HG03039 (cell line): ENCODE results near the gene CFAP52.
"Not testable (repeated sequence)": the region's sequence is repeated elsewhere in the genome, so short reads cannot be mapped to it uniquely, and the experiment has no call there.

Experiments used
- ATAC-seq: cut with Tn5 transposase; IDR thresholded peaks from one replicate; pipeline ENCODE4 v1.9.1; 2021; ENCODE audit warnings: mild to moderate bottlenecking, moderate library complexity; ENCODE audit not compliant: unreplicated experiment

CFAP52 gene, protein sequence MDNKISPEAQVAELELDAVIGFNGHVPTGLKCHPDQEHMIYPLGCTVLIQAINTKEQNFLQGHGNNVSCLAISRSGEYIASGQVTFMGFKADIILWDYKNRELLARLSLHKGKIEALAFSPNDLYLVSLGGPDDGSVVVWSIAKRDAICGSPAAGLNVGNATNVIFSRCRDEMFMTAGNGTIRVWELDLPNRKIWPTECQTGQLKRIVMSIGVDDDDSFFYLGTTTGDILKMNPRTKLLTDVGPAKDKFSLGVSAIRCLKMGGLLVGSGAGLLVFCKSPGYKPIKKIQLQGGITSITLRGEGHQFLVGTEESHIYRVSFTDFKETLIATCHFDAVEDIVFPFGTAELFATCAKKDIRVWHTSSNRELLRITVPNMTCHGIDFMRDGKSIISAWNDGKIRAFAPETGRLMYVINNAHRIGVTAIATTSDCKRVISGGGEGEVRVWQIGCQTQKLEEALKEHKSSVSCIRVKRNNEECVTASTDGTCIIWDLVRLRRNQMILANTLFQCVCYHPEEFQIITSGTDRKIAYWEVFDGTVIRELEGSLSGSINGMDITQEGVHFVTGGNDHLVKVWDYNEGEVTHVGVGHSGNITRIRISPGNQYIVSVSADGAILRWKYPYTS

DNA sequence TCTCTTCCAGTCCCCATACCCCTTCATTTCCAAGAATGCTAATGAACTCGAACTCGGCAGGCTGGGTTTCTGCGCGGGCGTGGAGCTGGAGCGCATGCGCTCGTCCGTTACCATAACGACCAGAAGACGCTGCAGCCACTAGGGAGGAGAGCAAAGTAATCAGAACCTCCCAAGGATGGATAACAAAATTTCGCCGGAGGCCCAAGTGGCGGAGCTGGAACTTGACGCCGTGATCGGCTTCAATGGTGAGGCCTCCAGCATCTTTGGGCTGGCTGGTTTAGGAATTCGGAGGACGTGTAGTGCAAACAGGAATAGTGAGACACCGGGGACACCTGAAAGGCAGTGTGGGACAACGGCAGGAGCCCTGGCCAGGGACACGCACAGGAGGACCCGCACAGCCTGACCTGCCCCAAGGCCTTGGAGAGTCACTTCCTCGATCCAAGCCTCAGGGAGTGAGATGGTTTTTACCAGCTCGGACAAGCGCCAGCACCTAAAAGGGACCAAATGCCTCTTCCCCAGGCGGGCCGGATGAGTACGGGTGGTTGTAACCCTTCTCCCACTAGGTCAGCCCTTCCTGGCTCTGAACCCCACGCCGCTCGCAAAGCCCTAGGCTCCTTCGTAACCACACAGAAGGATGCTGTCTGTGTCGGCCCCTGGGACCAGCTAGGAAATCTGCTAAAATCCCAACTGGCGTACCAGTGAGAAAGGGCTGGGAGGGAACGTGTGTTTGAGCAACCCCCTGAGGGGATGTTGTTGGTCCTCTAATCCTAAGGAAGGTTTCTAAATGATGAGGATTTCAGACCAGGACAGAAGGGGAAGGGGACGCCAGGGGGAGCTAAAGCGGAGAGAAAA is at the start of gene CFAP52:
Gene CFAP52 (plus strand): TSS at position 122 of the 852 bp plus-strand sequence. CDS start 54 bp downstream, at position 176.
- ATAC-seq = peak; percentile 48

DNA sequence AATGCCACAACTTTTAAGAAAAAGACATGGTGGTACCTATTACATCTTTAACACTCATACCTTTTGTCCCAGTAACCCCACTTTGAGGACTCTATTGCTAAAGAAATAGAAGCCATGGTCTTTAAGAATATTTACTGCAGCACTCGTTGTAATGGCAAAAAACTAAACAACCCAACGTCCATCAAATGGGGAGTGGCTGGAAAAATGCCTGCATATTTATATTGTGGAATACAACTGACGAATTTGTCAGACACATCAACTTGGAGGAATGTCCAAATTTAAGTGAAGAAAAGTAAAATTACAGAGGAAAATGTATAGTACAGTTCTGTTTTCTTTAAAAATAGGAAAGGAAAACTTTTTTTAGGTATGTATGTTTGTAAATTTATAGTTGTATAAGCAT is 48.7 kb upstream of the CFAP52 start:
- ATAC-seq = no peak

DNA sequence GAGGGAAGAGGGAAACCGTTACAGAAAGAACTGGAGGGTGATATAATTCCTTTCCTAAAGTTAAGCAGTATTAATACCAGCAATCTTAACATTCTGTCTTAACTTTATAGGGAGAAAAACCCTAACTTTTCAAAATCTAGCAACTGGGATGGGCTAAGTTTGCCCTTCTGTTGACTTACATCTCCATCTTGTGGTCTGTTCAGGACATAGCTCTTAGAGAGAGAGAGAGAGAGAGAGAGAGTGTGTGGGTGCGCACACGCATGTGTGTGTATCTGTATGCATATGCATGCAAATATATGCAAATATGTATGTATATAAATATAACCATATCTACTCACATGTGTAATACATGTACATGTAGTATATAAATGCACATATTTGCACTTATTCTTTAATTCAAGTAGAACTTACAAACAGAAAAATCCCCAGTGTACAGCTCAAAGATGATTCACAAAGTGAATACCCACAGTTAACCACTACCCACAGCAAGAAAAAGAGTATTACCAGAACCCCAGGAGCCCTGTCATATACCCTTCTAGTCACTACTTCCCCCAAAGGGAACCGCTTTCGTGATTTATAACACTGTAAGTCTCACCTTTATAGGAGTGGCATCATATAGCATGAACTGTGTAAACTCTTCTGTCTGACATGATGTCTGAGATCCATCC is 47.3 kb upstream of the CFAP52 start:
- ATAC-seq = no peak

DNA sequence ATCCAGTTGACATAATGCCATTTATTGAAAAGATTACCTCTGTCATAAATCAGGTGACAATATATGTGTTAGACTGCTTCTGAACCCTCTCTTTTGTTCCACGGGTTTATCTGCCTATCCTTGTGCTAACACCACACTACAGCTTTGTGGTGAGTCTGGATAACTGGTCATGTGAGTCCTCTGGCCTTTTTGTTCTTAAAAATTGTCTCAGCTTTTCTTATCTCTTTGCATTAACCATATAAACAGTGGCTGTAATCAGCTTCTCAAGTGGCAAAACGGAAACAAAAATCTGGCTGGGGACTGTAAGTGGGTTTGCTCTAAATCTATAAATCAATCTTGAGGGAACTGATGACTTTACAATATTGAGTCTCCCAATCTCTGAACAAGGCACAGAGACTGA is 45.4 kb upstream of the CFAP52 start:
- no peak for ATAC-seq

DNA sequence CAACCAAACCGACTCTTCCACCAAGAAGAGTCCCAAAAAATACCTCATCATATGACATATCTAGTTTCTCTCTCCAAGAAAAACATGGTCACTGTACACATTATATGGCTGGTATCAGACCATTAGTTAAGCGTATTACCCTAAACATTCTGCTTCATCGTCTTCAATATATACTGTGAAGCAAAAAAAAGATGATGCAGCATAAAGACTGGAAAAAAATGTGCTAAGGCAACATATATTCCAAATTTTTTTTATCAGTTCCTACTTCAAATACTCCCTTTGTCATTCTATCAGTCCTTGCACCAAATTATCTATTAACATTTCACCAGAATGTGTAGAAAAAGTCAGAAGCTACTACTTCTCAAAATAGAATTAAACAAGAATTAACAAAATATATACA is 43.7 kb upstream of the CFAP52 start:
- ATAC-seq = no peak

DNA sequence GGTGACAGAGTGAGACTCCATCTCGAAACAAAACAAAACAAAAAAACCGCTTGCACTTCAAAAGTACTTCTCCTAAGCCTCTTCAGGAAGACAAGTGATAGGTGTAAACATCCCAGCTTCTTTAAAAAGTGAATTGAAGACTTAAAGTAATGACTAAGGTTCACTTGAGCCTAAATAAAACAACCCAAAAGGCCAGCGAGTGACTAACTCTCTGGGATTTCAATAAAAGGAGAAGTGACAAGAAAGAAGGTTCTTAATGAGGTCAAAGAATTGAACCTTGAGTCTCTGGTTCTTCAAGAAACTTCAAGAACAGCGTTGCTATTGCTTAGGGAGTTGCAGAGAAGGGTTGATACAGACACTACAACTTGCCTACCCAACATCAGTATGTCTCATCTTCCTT is 43.0 kb upstream of the CFAP52 start:
- ATAC-seq = no peak

DNA sequence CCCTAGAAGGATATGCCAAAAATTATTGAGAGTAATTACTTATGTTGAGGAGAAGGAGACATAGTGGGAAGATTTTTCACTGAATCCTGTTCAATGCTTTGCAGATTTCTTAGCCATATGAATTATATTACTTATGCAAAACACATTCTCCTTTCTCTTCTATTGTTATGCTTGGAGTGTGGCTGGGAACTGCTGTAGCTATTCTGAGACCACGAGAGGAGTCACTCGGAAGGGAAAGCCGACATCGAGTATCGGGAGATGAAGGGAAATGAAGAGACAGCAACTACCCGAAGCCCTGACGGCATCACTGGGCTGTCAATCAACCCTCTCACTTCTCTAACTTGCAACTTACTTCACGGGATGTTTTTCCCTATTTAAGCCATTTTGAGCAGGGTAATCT is 40.4 kb upstream of the CFAP52 start:
- ATAC-seq = no peak

DNA sequence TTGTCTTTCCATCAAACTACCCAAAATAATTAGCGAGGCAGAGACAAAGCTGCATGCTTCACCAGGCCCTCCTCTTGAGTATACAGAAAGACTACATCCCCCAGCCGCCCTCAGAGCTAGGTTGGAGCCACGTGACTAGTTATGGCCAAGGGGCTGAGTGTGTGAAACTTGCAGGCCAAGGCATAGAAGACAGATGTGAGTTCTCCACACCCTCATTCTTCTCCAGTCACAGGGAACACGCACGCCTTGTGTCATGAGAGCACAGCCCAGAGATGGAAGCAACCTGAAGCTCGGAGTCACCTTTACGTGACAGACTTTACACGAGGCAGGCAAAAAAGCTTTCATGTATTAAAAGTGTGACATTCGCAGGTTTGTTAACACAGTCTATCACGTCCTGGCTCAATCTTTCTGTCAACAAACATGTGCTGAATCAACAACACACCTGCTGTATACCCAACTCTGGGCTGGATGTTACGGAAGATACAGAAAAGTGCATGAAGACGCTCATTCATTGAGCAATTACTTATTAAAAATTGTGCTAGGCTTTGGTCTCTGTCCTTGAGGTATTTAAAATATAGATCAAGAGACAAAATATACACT is 39.2 kb upstream of the CFAP52 start:
- no peak for ATAC-seq

DNA sequence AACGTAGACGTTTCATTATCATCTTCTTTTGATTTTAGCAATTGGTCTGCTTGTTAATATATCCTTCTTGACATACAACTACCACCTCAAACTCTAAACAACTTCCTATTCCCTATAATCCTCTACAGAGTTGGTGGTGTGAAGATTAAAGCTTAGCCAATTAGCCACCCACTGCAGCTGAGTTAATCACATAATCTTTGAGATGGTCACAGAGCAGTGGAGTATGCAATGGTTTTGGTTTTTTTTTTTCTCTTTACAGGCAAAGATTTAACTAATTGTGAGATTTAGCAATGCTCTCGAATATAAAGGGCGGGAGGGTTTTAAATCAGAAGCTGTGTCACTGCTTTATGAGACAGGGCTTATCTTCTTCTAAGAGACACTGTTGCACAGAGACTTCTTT is 37.8 kb upstream of the CFAP52 start:
- ATAC-seq = no peak

DNA sequence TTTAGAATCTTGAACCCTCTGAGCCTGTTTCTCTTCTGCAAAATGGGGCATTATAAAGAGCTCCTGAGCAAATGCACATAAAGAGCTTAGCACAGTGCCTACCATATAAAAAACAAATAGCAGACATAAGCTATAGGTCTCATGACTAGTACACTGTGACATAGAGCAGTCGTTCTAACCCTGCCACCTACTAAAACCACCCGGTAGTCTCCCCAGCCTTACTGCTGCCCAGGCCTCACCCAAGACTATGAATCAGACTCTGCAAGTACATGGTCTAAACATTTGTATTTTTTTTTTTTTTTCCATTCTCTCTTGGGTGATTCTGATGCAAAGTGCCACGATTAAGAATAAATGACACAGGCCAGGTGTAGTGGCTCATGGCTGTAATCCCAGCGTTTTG is 34.7 kb upstream of the CFAP52 start:
- no peak for ATAC-seq

DNA sequence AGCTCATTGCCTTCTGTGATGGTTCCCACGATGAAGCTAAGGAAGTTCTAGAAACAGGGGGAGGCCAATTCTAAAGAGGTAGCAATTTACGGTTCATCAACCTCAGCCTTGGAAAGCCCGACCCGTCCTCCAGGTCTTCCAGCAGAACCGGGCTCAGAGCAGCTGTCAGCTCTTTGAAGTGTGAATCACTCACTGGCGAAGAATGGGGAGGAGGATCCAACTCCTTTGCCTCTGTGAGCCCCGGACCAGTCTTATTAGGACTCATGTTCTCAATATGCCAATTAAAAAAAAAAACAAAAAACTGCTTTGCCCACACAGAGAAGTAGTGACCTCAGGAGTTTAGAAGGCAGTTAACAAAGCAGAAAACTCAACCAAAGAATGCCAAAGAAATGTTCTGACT is 32.2 kb upstream of the CFAP52 start:
- no peak for ATAC-seq

DNA sequence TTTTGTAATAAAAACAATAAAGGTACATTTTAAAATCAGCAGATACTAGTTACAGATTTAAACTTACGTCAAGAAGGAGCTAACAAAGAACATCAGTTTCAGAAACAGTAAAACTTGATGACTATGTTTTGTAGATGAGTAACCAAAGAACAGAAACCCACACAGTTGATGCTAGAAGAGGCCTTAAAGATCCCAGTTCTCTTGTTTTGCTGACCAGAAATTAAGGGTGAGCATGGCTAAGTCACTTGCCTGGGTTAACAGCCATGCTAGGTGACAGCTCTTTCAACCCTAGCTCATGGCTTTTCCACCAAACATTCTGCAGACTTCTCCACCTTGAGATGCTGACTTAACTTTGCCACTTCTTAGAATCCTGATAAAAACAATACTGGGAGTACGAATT is 27.2 kb upstream of the CFAP52 start:
- ATAC-seq = no peak

DNA sequence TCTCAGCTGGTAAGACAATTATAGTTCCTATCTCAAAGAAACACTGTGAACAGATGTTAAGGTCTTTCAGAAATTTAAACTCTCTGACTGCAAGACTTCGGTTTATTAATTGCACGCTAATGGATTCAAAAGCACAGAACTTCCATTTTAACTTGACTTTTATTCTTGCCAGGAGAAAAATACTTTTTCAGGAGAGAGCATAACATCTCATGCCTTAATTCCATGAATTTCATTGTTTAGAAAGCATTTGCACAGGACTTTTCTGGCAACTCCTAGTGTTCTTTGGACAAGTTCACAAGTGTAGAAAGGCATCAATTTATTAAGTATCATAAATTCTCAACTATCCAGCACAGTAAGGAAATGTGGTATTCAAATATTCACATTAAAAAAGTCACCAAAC is 23.3 kb upstream of the CFAP52 start:
- ATAC-seq = no peak

DNA sequence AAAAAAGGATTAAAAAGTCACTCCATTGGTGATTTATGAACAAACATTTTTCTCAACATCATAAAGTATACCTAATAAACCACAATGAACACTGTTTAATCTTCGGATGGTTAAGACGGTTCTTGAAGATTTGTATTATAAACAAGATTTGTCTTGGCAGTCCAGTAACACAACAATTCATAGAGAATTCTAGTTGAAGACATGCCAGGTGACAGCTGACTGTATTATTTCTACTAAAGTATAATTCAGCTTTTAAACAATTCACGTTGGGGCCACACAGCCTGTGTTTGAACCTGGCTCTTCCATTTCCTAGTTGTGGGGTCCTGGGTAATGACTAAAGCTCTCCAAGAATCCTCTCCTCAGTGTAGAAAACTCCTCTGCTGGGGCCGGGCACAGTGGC is 22.8 kb upstream of the CFAP52 start:
- no peak for ATAC-seq

DNA sequence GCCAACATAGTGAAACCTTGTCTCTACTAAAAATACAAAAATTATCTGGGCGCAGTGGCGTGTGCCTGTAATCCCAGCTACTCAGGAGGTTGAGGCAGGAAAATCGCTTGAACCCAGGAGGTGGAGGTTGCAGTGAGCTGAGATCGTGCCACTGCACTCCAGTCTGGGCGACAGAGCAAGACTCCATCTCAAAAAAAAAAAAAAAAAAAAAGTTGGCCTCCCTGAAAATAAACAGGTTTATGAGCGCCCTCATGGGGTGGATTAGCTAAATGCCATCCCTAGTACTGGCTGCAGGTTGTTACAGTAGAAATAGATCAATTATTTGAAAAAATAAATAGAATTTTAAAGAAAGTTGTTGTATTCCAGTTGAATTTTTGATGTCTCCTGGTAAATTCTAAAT is 21.7 kb upstream of the CFAP52 start:
- ATAC-seq = not testable (repeated sequence)

DNA sequence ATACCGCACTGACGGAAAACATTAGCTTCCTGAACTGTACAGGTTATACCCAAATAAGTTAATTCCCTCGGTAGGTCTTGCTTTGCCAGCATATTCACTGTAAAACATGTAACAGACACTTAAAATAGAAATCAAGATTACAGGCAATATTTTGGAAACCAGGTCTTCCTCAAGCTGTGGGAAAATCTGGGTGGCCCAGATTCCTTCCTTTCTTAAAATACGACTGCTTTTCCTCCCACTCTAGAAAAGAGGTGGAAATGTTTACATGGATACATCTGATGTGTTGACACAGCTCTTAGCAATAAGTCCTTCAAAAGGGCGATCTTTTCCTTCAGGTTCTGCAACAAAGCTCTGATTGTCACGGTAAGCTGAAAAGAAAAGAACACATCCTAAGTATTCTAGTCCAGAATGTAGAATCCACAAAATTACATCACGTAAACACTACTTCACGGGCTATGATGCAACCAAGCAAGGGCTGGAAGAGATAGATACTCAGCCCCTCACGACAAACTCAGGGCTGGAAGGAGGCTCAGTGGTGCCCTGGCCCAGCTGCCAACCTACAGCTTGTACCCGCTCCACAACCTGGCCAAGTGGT is 19.2 kb upstream of the CFAP52 start:
- no peak for ATAC-seq

DNA sequence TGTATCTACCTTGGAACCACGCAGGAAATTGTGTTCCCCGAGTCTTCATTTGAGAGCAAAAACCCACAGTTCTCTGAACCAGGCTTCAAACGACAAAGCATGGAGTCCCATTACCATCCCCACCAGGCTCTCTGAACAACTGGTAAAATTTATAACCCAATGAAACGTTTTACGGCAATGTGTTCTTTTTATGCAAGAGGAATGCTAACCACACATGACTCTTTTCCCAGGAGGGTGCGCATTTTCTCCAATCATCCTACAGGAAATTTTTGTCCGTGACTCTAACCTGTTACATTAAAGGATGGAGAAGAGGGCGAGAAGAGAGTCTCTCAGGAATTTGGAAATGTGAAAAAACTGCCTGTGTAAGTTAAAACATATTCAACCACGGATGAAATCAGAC is 18.6 kb upstream of the CFAP52 start:
- no peak for ATAC-seq

DNA sequence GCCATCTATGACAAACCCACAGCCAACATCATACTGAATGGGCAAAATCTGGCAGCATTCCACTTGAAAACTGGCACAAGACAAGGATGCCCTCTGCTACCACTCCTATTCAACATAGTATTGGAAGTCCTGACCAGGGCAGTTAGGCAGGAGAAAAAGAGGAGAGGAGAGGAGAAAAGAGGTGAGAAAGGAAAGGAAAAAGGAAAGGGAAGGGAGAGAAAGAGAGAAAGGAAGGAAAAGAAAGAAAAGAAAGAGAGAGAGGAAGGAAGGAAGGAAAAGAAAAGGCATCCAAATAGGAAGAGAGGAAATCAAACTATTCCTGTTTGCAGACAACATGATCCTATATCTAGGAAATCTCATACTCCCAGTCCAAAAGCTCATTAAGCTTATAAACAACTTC is 12.3 kb upstream of the CFAP52 start:
- no peak for ATAC-seq

DNA sequence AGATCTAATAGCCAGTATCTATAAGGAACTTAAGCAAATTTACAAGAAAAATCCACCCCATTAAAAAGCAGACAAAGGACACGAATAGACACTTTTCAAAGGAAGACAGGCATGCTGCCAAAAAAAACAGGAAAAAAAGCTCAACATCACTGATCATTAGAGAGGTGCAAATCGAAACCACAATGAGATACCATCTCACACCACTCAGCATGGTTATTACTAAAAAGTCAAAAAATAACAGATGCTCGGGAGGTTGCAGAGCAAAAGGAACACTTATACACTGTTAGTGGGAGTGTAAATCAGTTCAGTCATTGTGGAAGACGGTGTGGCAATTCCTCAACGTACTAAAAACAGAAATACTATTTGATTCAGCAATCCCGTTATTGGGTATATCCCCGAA is 10.4 kb upstream of the CFAP52 start:
- ATAC-seq = no peak

DNA sequence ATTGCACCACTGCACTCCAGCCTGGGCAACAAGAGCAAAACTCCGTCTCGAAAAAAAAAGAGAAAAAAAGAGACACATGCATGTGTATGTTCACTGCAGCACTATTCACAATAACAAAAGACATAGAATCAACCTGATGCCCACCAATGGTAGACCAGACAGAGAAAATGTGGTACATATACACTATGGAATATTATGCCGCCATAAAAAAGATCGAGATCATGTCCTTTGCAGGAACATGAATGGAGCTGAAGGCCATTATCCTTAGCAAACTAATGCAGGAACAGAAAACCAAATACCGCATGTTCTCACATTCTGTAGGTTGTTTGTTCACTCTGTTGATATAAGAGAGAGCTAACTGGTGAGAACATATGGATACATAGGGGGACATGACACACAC is 9.7 kb upstream of the CFAP52 start:
- ATAC-seq = not testable (repeated sequence)
